Bronchial epithelial cell (primary cell): ENCODE results near the gene MACROH2A1. TPM values are rescaled to one million over a fixed set of nuclear protein-coding genes. Genes with fewer than 3 reads are reported as not detected.

Experiments
- DNase-seq: peaks from one replicate; pipeline ENCODE4 v3.0.0-alpha.2; 2010; ENCODE audit warnings: low read depth
- FAIRE-seq: peaks from 2 replicates; lab custom pipeline; 2011; peaks lifted over from hg19 to GRCh38; lab: Jason Lieb, UNC
- H3K27me3 ChIP-seq: 2 replicates; pipeline ENCODE4 v1.5.1; 2011; ENCODE audit warnings: low read length; ENCODE audit not compliant: control insufficient read depth, insufficient read depth
- H3K36me3 ChIP-seq: 2 replicates; pipeline ENCODE4 v1.5.1; 2011; ENCODE audit warnings: low read length; ENCODE audit not compliant: control insufficient read depth, insufficient read depth
- H3K4me3 ChIP-seq: 2 replicates; pipeline ENCODE4 v1.5.1; 2011; ENCODE audit warnings: mild to moderate bottlenecking, low read depth, low read length, control low read depth
- CTCF ChIP-seq: IDR thresholded peaks from 2 replicates; pipeline ENCODE4 v1.5.1; 2011; ENCODE audit warnings: mild to moderate bottlenecking, moderate library complexity, low read length, control low read depth, inconsistent platforms; ENCODE audit not compliant: insufficient read depth, severe bottlenecking
- total RNA-seq: library from RNA; depleted of rRNA; stranded (reverse); fragments of >200 nt; gene quantifications from 2 replicates; pipeline ENCODE4 v1.2.1, GENCODE V29; 2014

The MACROH2A1 gene
- total RNA-seq, 1 donor from 2014 or later: 257 TPM

- H3K27me3 ChIP-seq: no peaks in the 10 kb centered on the region
- peaks cover 39% of the 10 kb centered on the region for H3K36me3 ChIP-seq
- FAIRE-seq: no peak
- TF ChIP-seq CTCF: no peak
- DNase-seq: no peak
- no peak overlapping the region for H3K4me3 ChIP-seq
Measured at GRCh38 chr5:135340568-135340967, 58.5 kb downstream of the MACROH2A1 start.

- TF ChIP-seq CTCF: no peak
- DNase-seq (no peak), FAIRE-seq (no peak)
- Histone ChIP-seq H3K27me3 (no peaks in the 10 kb centered on the region), H3K4me3 (no peak overlapping the region), H3K36me3 (peaks cover 42% of the 10 kb centered on the region)
Measured at GRCh38 chr5:135339623-135340022, 59.4 kb downstream of the MACROH2A1 start.

GRCh38 chr5:135339189-135339588 is 59.8 kb downstream of the MACROH2A1 start:
- FAIRE-seq: no peak
- TF ChIP-seq CTCF: no peak
- peaks cover 40% of the 10 kb centered on the region for H3K36me3 ChIP-seq

GRCh38 chr5:135337064-135337463 is 62.0 kb downstream of the MACROH2A1 start:
- Histone ChIP-seq H3K36me3 (peaks cover 29% of the 10 kb centered on the region), H3K4me3 (no peak overlapping the region), H3K27me3 (no peaks in the 10 kb centered on the region)
- DNase-seq: peak; percentile 34
- FAIRE-seq: peak; percentile 58
- TF ChIP-seq CTCF: no peak

More at GRCh38 chr5:135339189-135339588, 59.8 kb downstream of the MACROH2A1 start:
- Histone ChIP-seq H3K27me3 (no peaks in the 10 kb centered on the region), H3K4me3 (no peak overlapping the region)
- no peak for DNase-seq

GRCh38 chr5:135335031-135335828 is 63.8 kb downstream of the MACROH2A1 start:
- H3K4me3 ChIP-seq: no peak overlapping the region
- no peaks in the 10 kb centered on the region for H3K27me3 ChIP-seq
- no peak for DNase-seq
- no peak for TF ChIP-seq CTCF
- FAIRE-seq: no peak
- peaks cover 18% of the 10 kb centered on the region for H3K36me3 ChIP-seq
